RPMI8226 (cell line): ENCODE measurements around the gene TSNAXIP1.
"Not testable (repeated sequence)": the region's sequence is repeated elsewhere in the genome, so short reads cannot be mapped to it uniquely, and the experiment has no call there.

ENCODE experiments used
- DNase-seq: peaks from one replicate; pipeline ENCODE4 v3.0.0-alpha.2; 2015

Gene TSNAXIP1

GRCh38 chr16:67861877-67862276, 55.2 kb downstream of the TSNAXIP1 start:
- DNase-seq = no peak

- DNase-seq = no peak
Measured at GRCh38 chr16:67862623-67863583, 56.2 kb downstream of the TSNAXIP1 start.

- not testable (repeated sequence) for DNase-seq
Measured at GRCh38 chr16:67864044-67864443, 57.4 kb downstream of the TSNAXIP1 start.

DNA sequence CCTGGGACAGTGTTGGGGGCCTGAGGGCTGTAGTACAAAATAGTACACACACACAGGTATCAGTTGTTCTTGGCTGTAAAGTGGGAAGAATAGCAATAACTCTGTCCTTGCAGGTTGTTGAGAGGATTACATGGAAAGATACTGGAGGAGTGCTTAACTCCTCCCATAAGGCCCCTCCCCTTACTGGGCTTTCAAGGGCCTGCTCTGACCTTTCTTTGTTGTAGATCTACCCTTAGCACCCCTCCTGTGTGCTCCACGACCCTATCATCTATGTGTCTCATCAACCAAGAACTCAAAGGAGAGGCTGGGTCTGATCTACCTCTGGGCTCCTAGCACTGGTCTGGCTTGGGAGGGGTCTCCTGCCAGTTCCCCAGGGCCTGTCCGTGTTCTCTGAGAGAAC, 57.9 kb downstream of the TSNAXIP1 start:
- DNase-seq = no peak

- peak; percentile 49 for DNase-seq
Measured at GRCh38 chr16:67865318-67865717, 58.6 kb downstream of the TSNAXIP1 start.

DNA sequence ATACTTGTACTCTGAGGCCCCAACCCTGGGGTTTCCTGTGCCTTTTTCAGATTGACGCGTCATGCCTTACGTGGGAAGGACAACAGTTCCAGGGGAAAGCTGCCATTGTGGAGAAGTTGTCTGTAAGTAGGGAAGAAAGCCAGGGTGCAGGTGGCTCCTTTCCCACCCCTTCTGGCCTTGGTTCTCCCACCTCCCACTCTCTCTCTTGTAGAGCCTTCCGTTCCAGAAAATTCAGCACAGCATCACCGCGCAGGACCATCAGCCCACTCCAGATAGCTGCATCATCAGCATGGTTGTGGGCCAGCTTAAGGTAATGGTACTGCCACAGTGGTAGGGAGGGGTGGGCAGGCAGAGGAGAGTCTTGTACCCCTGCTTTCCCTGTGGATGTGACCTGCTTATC, 61.6 kb downstream of the TSNAXIP1 start:
- no peak for DNase-seq

DNA sequence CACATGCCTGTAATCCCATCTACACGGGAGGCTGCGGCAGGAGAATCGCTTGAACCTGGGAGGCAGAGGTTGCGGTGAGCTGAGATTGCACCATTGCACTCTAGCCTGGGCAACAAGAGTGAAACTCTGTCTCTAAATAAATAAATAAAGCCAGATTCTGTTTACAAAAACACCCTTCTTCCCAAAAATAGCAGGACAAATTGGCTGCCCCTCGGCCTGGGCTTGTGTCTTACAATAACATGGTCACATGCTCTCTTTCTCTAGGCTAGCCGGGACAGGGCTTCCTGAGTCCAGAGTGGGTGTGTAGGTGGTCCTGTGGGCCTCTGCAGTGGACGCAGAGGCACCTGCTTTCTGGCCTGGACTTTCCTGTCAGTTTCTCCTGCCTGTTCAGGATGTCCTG, 63.0 kb downstream of the TSNAXIP1 start:
- DNase-seq = no peak

DNA sequence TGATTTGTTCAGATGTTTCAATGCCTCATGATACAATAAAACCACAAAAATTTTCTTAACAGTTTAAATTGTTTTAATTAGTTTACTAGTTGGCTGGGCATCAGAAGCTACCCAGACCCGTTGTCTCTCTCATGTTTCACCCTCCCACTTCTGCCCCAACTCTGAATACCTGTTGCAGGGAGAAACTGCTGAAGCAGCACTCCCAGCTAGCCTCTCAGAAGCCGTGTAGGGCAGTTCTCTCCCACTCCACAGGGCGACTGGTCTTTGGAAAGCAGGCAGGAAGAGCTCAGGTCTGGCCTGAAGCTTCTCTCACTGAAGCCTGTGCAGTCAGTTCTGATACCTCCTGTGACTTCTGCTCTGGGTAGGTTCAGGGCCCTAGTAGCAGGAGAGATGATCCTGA, 64.6 kb downstream of the TSNAXIP1 start:
- no peak for DNase-seq

DNA sequence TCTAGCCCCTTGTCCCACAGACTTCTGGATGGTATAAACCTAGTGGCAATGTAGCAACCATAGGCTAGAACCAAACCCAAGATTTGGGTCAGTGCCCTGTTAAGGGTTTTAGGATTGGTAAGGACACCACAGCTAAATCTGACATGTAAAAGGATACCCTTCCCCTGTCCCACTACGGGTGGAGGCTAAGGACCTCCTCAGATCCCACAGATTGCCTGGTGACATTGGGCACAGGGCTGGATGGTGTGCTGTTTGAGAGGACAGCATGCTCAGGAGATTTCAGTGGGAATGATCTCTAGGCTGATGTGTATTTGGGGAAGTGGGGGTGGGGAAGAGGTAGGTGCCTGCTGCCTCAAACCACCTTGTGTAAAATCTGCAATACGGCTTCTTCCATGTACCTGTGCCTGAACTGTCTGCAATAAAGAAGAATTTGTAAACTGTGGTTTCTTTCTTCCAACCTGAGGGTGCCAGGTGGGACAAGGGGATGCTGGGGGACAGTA, 65.5 kb downstream of the TSNAXIP1 start:
- no peak for DNase-seq

DNA sequence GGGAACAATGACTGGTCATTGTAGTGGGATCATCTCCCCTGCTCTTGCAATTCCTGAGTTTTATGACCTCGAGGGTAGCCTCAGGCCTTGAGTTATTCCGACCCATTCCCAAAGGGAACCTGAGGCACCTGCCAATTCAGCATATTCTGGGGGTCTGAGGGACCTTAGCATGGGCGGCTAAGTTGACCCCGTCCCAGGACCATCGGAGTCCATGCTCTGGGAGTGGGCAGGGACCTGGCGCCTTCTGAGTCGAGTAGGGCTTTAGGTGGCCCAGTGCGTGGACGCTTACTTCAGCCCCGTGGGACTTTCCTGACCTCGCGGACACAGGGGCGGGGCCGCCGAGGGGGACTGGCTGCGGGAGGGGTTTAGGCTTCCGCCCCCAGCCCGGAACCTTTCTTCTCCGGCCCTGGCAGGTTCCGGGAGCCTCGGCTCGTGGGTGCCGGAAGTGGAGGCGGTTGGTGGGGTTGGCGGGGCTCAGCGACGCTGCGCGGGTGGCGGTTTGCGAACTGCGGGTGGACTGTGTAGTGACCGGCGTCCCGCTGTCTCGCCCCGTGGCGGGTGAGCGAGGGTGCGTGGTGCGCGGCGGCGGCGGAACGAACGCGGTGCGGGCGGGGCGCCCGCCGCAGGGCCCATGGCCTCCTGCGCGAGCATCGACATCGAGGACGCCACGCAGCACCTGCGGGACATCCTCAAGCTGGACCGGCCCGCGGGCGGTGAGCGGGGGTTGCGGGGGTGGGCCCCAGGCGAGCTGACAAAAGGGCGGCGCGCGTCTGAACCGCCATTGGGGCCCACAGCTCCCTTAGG, 66.1 kb downstream of the TSNAXIP1 start, which contains the start of gene EDC4:
EDC4 (plus strand) TSS at position 422 of the 804 bp plus-strand sequence; CDS start at position 632, 210 bp downstream.
- DNase-seq = peak; percentile 92

GRCh38 chr16:67873435-67874370, 67.0 kb downstream of the TSNAXIP1 start:
- DNase-seq = no peak

DNA sequence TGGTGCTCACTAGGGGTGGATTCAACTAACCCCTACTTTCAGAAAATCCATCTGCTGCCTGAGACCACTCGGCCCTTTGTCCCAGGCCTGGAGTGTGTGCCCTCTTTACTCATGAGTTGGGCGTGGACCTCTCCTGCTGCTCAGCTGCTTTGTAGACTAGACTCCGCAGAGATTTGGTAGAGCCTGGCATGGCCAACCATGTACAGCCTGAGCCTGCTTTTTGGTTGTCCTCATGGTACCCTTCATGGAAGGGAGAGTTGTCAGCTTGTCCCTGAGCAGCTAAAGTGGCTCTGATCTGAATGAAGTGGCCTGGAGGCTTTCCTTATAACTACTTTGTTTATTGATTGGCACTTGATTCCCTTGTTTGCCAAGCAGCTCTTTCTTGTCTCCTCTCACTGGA, 67.7 kb downstream of the TSNAXIP1 start:
- DNase-seq = no peak

DNA sequence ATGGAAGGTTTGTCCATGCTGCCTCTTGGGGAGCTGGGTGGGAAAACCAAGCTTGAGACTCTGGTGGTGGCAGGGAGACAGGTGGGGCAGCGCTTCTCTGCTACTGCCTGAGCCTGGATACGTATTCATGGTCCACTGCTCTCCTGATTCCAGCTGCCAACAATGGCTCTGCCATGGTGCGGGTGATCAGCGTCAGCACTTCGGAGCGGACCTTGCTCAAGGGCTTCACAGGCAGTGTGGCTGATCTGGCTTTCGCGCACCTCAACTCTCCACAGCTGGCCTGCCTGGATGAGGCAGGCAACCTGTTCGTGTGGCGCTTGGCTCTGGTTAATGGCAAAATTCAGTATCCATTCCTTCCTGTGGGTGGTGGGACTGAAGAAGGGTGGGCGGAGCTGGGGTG, 70.4 kb downstream of the TSNAXIP1 start:
- no peak for DNase-seq
